ENCODE results near the gene TMEM87B.

DNA sequence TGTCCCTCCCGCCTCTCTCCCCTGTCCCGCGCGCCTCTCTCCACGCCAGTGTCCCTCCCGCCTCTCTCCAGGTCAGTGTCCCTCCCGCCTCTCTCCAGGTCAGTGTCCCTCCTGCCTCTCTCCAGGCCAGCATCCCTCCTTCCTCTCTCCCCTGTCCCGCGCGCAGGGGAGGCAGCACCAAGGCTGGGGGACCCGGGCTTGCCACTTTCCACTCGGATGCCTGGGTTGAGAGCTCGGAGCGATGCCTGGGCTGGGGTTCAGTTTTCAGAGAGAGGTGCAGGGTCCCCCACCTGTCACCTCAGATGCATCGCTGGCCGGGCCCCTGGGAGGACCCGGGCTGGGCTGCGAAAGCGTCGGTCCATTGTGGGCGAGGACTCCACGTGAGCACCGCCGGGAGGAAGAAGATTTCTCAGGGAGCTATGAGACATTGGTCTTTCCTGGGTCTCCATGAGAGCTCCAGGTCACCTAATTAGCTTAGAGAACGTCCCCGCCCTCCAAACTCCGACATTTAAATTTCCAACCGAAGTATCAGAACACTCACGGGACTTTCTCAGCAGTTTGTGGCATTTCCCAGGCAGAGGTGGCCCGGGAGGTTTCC lies 85.2 kb downstream of the TMEM87B start:
- TF ChIP-seq CTCF (IDR thresholded peaks at IDR 0.05; ENCODE audit: poor library complexity, severe bottlenecking), result no peak
- no peak for TF ChIP-seq POLR2AphosphoS5 (IDR thresholded peaks at IDR 0.05)
- TF ChIP-seq, protein P1, sequence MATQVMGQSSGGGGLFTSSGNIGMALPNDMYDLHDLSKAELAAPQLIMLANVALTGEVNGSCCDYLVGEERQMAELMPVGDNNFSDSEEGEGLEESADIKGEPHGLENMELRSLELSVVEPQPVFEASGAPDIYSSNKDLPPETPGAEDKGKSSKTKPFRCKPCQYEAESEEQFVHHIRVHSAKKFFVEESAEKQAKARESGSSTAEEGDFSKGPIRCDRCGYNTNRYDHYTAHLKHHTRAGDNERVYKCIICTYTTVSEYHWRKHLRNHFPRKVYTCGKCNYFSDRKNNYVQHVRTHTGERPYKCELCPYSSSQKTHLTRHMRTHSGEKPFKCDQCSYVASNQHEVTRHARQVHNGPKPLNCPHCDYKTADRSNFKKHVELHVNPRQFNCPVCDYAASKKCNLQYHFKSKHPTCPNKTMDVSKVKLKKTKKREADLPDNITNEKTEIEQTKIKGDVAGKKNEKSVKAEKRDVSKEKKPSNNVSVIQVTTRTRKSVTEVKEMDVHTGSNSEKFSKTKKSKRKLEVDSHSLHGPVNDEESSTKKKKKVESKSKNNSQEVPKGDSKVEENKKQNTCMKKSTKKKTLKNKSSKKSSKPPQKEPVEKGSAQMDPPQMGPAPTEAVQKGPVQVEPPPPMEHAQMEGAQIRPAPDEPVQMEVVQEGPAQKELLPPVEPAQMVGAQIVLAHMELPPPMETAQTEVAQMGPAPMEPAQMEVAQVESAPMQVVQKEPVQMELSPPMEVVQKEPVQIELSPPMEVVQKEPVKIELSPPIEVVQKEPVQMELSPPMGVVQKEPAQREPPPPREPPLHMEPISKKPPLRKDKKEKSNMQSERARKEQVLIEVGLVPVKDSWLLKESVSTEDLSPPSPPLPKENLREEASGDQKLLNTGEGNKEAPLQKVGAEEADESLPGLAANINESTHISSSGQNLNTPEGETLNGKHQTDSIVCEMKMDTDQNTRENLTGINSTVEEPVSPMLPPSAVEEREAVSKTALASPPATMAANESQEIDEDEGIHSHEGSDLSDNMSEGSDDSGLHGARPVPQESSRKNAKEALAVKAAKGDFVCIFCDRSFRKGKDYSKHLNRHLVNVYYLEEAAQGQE (IDR thresholded peaks at IDR 0.05; ENCODE audit: borderline replicate concordance), result no peak
- TF ChIP-seq SMC3 (conservative IDR thresholded peaks at IDR 0.05; ENCODE audit: poor library complexity), result no peak
- TF ChIP-seq RAD21 (conservative IDR thresholded peaks at IDR 0.05), result no peak
- no peak for TF ChIP-seq EZH2 (IDR thresholded peaks at IDR 0.05; ENCODE audit: borderline replicate concordance, insufficient read depth, low read length, poor library complexity, severe bottlenecking)
- no peak for TF ChIP-seq TAF1 (IDR thresholded peaks at IDR 0.05; ENCODE audit: low read depth)
- TF ChIP-seq EP300 (conservative IDR thresholded peaks at IDR 0.05; ENCODE audit: poor library complexity, severe bottlenecking), result no peak

Measured in neural cell (in vitro differentiated cells).